Astrocyte (in vitro differentiated cells and primary cell): ENCODE data around the gene PROB1.

Source experiments
- EZH2 ChIP-seq: IDR thresholded peaks from 2 replicates; pipeline ENCODE4 v1.6.1; 2012; ENCODE audit warnings: mild to moderate bottlenecking, low read length, inconsistent platforms; ENCODE audit not compliant: insufficient read depth
- TF ChIP-seq, protein P1 (sequence below): IDR thresholded peaks from 2 replicates; pipeline ENCODE4 v1.5.1; 2011; ENCODE audit warnings: low read depth, mild to moderate bottlenecking, inconsistent platforms, low read length, moderate library complexity; ENCODE audit not compliant: insufficient read depth

- TF ChIP-seq, protein P1, sequence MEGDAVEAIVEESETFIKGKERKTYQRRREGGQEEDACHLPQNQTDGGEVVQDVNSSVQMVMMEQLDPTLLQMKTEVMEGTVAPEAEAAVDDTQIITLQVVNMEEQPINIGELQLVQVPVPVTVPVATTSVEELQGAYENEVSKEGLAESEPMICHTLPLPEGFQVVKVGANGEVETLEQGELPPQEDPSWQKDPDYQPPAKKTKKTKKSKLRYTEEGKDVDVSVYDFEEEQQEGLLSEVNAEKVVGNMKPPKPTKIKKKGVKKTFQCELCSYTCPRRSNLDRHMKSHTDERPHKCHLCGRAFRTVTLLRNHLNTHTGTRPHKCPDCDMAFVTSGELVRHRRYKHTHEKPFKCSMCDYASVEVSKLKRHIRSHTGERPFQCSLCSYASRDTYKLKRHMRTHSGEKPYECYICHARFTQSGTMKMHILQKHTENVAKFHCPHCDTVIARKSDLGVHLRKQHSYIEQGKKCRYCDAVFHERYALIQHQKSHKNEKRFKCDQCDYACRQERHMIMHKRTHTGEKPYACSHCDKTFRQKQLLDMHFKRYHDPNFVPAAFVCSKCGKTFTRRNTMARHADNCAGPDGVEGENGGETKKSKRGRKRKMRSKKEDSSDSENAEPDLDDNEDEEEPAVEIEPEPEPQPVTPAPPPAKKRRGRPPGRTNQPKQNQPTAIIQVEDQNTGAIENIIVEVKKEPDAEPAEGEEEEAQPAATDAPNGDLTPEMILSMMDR: no peak
- TF ChIP-seq EZH2: no peak
Measured at GRCh38 chr5:139363937-139364336, 31.0 kb downstream of the PROB1 start.
